ENCODE data around the gene SLC41A3. TPM values are rescaled to one million over a fixed set of nuclear protein-coding genes. Genes with fewer than 3 reads are reported as not detected.

The SLC41A3 gene
- total and polyA plus RNA-seq, 11 donors = 20.9 to 60.1 (median 46.4) TPM

GRCh38 chr3:126113238-126113555 is 29.3 kb upstream of the SLC41A3 start:
- intact Hi-C loops (cut with DNase I) = no loop called here
- H3K9me3 ChIP-seq = no peaks in the 10 kb centered on the region
- peaks cover 0 to 28% (median 0%) of the 10 kb centered on the region in 9 donors for H3K36me3 ChIP-seq
- no peak for ATAC-seq
- TF ChIP-seq CTCF (IDR thresholded peaks at IDR 0.05) (no peak), POLR2A (IDR thresholded peaks at IDR 0.05) (no peak)
- H3K4me1 ChIP-seq = no peaks in the 10 kb centered on the region
- H3K27ac ChIP-seq = no peak overlapping the region
- H3K27me3 ChIP-seq = no peaks in the 10 kb centered on the region
- H3K4me3 ChIP-seq = no peak overlapping the region
- DNase-seq = peak in 1 of 5 donors; percentile 15
- 79 to 85% (median 80%) methylated on average over 6 of the region's 6 CpGs for WGBS, 4 donors

- WGBS, 4 donors = 91 to 93% (median 92%) methylated on average over 13 of the region's 13 CpGs
- DNase-seq = peak in 1 of 5 donors; percentile 17
- Histone ChIP-seq H3K4me1 (no peaks in the 10 kb centered on the region), H3K27ac (no peak overlapping the region), H3K4me3 (no peak overlapping the region), H3K27me3 (no peaks in the 10 kb centered on the region), H3K9me3 (no peaks in the 10 kb centered on the region), H3K36me3 (peaks cover 0 to 26% (median 0%) of the 10 kb centered on the region in 9 donors)
- ATAC-seq = no peak
- intact Hi-C loops (cut with DNase I) = no loop called here
- no peak for TF ChIP-seq POLR2A (IDR thresholded peaks at IDR 0.05)
- no peak for TF ChIP-seq CTCF (IDR thresholded peaks at IDR 0.05)
These were observed 28.8 kb upstream of the SLC41A3 start for GRCh38 chr3:126112531-126113237.

GRCh38 chr3:126111566-126112475 is 27.9 kb upstream of the SLC41A3 start:
- TF ChIP-seq POLR2A (IDR thresholded peaks at IDR 0.05) (no peak), CTCF (IDR thresholded peaks at IDR 0.05) (no peak)
- no peaks in the 10 kb centered on the region for H3K9me3 ChIP-seq
- DNase-seq (no peak), ATAC-seq (no peak)
- no peak overlapping the region for H3K4me3 ChIP-seq
- H3K4me1 ChIP-seq = no peaks in the 10 kb centered on the region
- H3K27ac ChIP-seq = no peak overlapping the region
- H3K27me3 ChIP-seq = no peaks in the 10 kb centered on the region
- H3K36me3 ChIP-seq = peaks cover 0 to 32% (median 0%) of the 10 kb centered on the region in 9 donors
- 83 to 90% (median 87%) methylated on average over 13 to 18 of the region's 18 CpGs for WGBS, 4 donors
- intact Hi-C loops (cut with DNase I) = no loop called here

- ATAC-seq (no peak), DNase-seq (no peak)
- Histone ChIP-seq H3K36me3 (peaks cover 0 to 33% (median 0%) of the 10 kb centered on the region in 9 donors), H3K4me1 (no peaks in the 10 kb centered on the region), H3K9me3 (no peaks in the 10 kb centered on the region), H3K27ac (no peak overlapping the region), H3K27me3 (no peaks in the 10 kb centered on the region), H3K4me3 (no peak overlapping the region)
- 85 to 91% (median 86%) methylated on average over 10 of the region's 10 CpGs for WGBS, 4 donors
- no peak for TF ChIP-seq POLR2A (IDR thresholded peaks at IDR 0.05)
- TF ChIP-seq CTCF (IDR thresholded peaks at IDR 0.05) = no peak
- intact Hi-C loops (cut with DNase I) = no loop called here
These were observed 27.2 kb upstream of the SLC41A3 start for GRCh38 chr3:126111126-126111551.

All from heart left ventricle (tissue), 16 donors.